Ovary (tissue), 3 donors: ENCODE measurements around the gene NECTIN2.

Experiments
- POLR2A ChIP-seq: fragments of 450-650 bp; IDR thresholded peaks from one replicate; pipeline ENCODE4 v1.6.1; 2017; ENCODE audit warnings: antibody characterized with exemption, mild to moderate bottlenecking, moderate library complexity
- TF ChIP-seq, protein P1 (sequence below), 3 donors: fragments of 450-650 bp in 2 of 3; fragments of 200-600 bp in 1 of 3; IDR thresholded peaks; one replicate each; pipeline versions ENCODE4 v1.5.1 to v1.8.0; 2016 to 2022; ENCODE audit warnings: antibody characterized with exemption in 3 of 3, mild to moderate bottlenecking in 1 of 3
- donor health status: DM: no; HTN: no; CAD: no.

DNA sequence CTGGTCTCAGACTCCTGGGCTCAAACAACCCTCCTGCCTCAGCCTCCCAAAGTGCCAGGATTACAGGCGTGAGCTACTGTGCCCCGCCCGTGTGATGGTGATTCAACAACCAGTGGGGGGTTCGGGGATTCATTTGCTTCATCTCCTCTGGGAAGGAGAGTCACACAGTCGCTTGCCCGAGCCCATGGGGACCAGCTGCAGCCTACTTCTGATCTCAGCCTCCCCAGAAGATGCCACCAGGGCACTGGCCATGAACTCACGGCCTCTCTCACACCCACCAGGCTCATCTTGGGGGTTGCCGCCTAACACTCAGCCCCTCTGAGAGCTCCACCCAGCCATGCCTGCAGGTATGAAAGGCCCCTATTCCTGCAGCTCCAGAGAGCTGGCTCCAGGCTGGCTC lies 51.7 kb downstream of the NECTIN2 start:
- TF ChIP-seq, protein P1, sequence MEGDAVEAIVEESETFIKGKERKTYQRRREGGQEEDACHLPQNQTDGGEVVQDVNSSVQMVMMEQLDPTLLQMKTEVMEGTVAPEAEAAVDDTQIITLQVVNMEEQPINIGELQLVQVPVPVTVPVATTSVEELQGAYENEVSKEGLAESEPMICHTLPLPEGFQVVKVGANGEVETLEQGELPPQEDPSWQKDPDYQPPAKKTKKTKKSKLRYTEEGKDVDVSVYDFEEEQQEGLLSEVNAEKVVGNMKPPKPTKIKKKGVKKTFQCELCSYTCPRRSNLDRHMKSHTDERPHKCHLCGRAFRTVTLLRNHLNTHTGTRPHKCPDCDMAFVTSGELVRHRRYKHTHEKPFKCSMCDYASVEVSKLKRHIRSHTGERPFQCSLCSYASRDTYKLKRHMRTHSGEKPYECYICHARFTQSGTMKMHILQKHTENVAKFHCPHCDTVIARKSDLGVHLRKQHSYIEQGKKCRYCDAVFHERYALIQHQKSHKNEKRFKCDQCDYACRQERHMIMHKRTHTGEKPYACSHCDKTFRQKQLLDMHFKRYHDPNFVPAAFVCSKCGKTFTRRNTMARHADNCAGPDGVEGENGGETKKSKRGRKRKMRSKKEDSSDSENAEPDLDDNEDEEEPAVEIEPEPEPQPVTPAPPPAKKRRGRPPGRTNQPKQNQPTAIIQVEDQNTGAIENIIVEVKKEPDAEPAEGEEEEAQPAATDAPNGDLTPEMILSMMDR (IDR thresholded peaks at IDR 0.05) = no peak
- TF ChIP-seq POLR2A = no peak
